H9 (cell line): ENCODE data around the gene ZNF618. TPM values are rescaled to one million over a fixed set of nuclear protein-coding genes. Genes with fewer than 3 reads are reported as not detected.
A peak's percentile ranks its signal among the peaks of the same experiment; 100 is the strongest.

Experiments
- DNase-seq: peaks from one replicate; pipeline ENCODE4 v3.0.0-alpha.2; 2017
- H2AFZ ChIP-seq: one replicate; pipeline ENCODE4 v1.6.1; 2013; ENCODE audit warnings: mild to moderate bottlenecking, low read length, control low read depth, moderate library complexity
- H2AK5ac ChIP-seq: 2 replicates; pipeline ENCODE4 v1.6.1; 2013; ENCODE audit warnings: low read length, control low read depth, mixed read lengths; ENCODE audit not compliant: insufficient read length
- H2BK120ac ChIP-seq: one replicate; pipeline ENCODE4 v1.6.1; 2013; ENCODE audit warnings: low read depth, mild to moderate bottlenecking, low read length, control low read depth, inconsistent platforms; ENCODE audit not compliant: poor library complexity, severe bottlenecking
- H2BK12ac ChIP-seq: 2 replicates; pipeline ENCODE4 v1.6.1; 2013; ENCODE audit warnings: low read length, control low read depth, mixed read lengths, low read depth; ENCODE audit not compliant: insufficient read length
- H2BK15ac ChIP-seq: 2 replicates; pipeline ENCODE4 v1.6.1; 2013; ENCODE audit warnings: low read depth, low read length, control low read depth
- H2BK20ac ChIP-seq: one replicate; pipeline ENCODE4 v1.6.1; 2013; ENCODE audit warnings: low read depth, mild to moderate bottlenecking, low read length, control low read depth, inconsistent platforms; ENCODE audit not compliant: poor library complexity, severe bottlenecking
- H2BK5ac ChIP-seq: 2 replicates; pipeline ENCODE4 v1.6.1; 2013; ENCODE audit warnings: low read length, control low read depth, mixed read lengths; ENCODE audit not compliant: insufficient read length
- H3K14ac ChIP-seq: 2 replicates; pipeline ENCODE4 v1.6.1; 2013; ENCODE audit warnings: low read length, control low read depth; ENCODE audit not compliant: insufficient read depth
- H3K18ac ChIP-seq: 2 replicates; pipeline ENCODE4 v1.6.1; 2013; ENCODE audit warnings: low read depth, mild to moderate bottlenecking, mixed read lengths, low read length, control low read depth; ENCODE audit not compliant: insufficient read length
- H3K23ac ChIP-seq: 2 replicates; pipeline ENCODE4 v1.6.1; 2013; ENCODE audit warnings: low read length, control low read depth, mixed read lengths, low read depth; ENCODE audit not compliant: insufficient read length
- H3K23me2 ChIP-seq: 2 replicates; pipeline ENCODE4 v1.6.1; 2013; ENCODE audit warnings: low read depth, mild to moderate bottlenecking, mixed read lengths, low read length, control low read depth; ENCODE audit not compliant: insufficient read length, poor library complexity, severe bottlenecking
- H3K27ac ChIP-seq: 2 replicates; pipeline ENCODE4 v1.5.1; 2013; ENCODE audit warnings: low read length, control low read depth, mixed read lengths, low read depth; ENCODE audit not compliant: insufficient read length
- H3K27me3 ChIP-seq: 2 replicates; pipeline ENCODE4 v1.6.1; 2013; ENCODE audit warnings: low read length, control low read depth, inconsistent platforms; ENCODE audit not compliant: insufficient read depth
- H3K4ac ChIP-seq: 2 replicates; pipeline ENCODE4 v1.6.1; 2013; ENCODE audit warnings: low read depth, mild to moderate bottlenecking, control low read depth, inconsistent platforms, low read length, moderate library complexity
- H3K4me1 ChIP-seq: 2 replicates; pipeline ENCODE4 v1.6.1; 2013; ENCODE audit warnings: low read length, control low read depth, inconsistent platforms; ENCODE audit not compliant: insufficient read depth
- H3K4me2 ChIP-seq: 2 replicates; pipeline ENCODE4 v1.6.1; 2013; ENCODE audit warnings: low read length, control low read depth, mixed read lengths; ENCODE audit not compliant: insufficient read length, insufficient read depth
- H3K56ac ChIP-seq: 2 replicates; pipeline ENCODE4 v1.6.1; 2013; ENCODE audit warnings: low read depth, mild to moderate bottlenecking, mixed read lengths, low read length, control low read depth; ENCODE audit not compliant: insufficient read length
- H3K79me1 ChIP-seq: 2 replicates; pipeline ENCODE4 v1.6.1; 2013; ENCODE audit warnings: low read depth, mild to moderate bottlenecking, moderate library complexity, low read length, control low read depth, inconsistent platforms; ENCODE audit not compliant: insufficient read depth, poor library complexity, severe bottlenecking
- H3K79me2 ChIP-seq: 2 replicates; pipeline ENCODE4 v1.6.1; 2013; ENCODE audit warnings: low read length, control low read depth, inconsistent platforms; ENCODE audit not compliant: insufficient read depth
- H3K9ac ChIP-seq: 2 replicates; pipeline ENCODE4 v1.6.1; 2013; ENCODE audit warnings: low read length, control low read depth, mixed read lengths; ENCODE audit not compliant: insufficient read length; ENCODE audit errors: extremely low read depth
- H3K9me3 ChIP-seq: one replicate; pipeline ENCODE4 v1.6.1; 2013; ENCODE audit warnings: low read depth, low read length, inconsistent platforms; ENCODE audit not compliant: control insufficient read depth
- H3T11ph ChIP-seq: one replicate; pipeline ENCODE4 v1.6.1; 2013; ENCODE audit warnings: mild to moderate bottlenecking, low read length, control low read depth, inconsistent platforms
- H4K20me1 ChIP-seq: one replicate; pipeline ENCODE4 v1.6.1; 2013; ENCODE audit not compliant: control insufficient read depth, insufficient read length, insufficient read depth
- H4K5ac ChIP-seq: 2 replicates; pipeline ENCODE4 v1.6.1; 2013; ENCODE audit warnings: low read depth, mild to moderate bottlenecking, mixed read lengths, low read length, control low read depth; ENCODE audit not compliant: insufficient read length
- H4K8ac ChIP-seq: replicated peaks from 2 replicates; pipeline ENCODE4 v1.6.1; 2013; ENCODE audit warnings: low read length, control low read depth, mixed read lengths, low read depth; ENCODE audit not compliant: insufficient read length
- H4K91ac ChIP-seq: 2 replicates; pipeline ENCODE4 v1.6.1; 2013; ENCODE audit warnings: low read depth, mild to moderate bottlenecking, moderate library complexity, mixed read lengths, low read length, control low read depth; ENCODE audit not compliant: insufficient read length
- H3K27ac Mint-ChIP-seq, 3 experiments: 2 replicates in 2 of 3; 3 replicates in 1 of 3; pipeline ENCODE4 v1.8.0; 2020 to 2021; ENCODE audit warnings: mixed read lengths in 3 of 3, mild to moderate bottlenecking in 1 of 3, moderate library complexity in 1 of 3
- H3K27me3 Mint-ChIP-seq: 2 replicates; pipeline ENCODE4 v1.8.0; 2021; ENCODE audit warnings: low read depth, mild to moderate bottlenecking, moderate library complexity, mixed read lengths
- H3K36me3 Mint-ChIP-seq, 3 experiments: 2 replicates in 2 of 3; 3 replicates in 1 of 3; pipeline ENCODE4 v1.8.0; 2020 to 2021; ENCODE audit warnings: low read depth in 3 of 3, mixed read lengths in 3 of 3; ENCODE audit not compliant: insufficient read depth in 1 of 3
- H3K4me1 Mint-ChIP-seq, 2 experiments: 2 replicates each; pipeline ENCODE4 v1.8.0; 2020; ENCODE audit warnings: mixed read lengths in 2 of 2
- H3K4me3 Mint-ChIP-seq, 2 experiments: 2 replicates in 1 of 2; 3 replicates in 1 of 2; pipeline ENCODE4 v1.8.0; 2020 to 2021; ENCODE audit warnings: mild to moderate bottlenecking in 2 of 2, mixed read lengths in 2 of 2, moderate library complexity in 1 of 2
- H3K9me3 Mint-ChIP-seq, 2 experiments: 2 replicates in 1 of 2; 3 replicates in 1 of 2; pipeline ENCODE4 v1.8.0; 2020; ENCODE audit warnings: mild to moderate bottlenecking in 2 of 2, mixed read lengths in 2 of 2, moderate library complexity in 1 of 2
- WGBS: extraction: QIAGEN DNeasy Blood & Tissue Kit; methylation state at CpG from one replicate; pipeline ENCODE4 v1.1.7; 2013; ENCODE audit warnings: missing lambda C conversion rate, low lambda C conversion rate, mixed read lengths; ENCODE audit not compliant: insufficient read length; ENCODE audit errors: extremely low coverage; 5-methylcytosine and 5-hydroxymethylcytosine counted together
- total RNA-seq: library from RNA; stranded (reverse); gene quantifications from 2 replicates; pipeline ENCODE4 v1.2.1, GENCODE V29; 2021
- TF ChIP-seq, protein P1 (sequence below): fragments of 200-600 bp; sonication (generic); conservative IDR thresholded peaks from 3 replicates; pipeline ENCODE4 v1.8.0; 2021; ENCODE audit warnings: antibody characterized with exemption, mild to moderate bottlenecking

Gene ZNF618
- total RNA-seq, 1 experiment from 2014 or later, result 13.6 TPM

DNA sequence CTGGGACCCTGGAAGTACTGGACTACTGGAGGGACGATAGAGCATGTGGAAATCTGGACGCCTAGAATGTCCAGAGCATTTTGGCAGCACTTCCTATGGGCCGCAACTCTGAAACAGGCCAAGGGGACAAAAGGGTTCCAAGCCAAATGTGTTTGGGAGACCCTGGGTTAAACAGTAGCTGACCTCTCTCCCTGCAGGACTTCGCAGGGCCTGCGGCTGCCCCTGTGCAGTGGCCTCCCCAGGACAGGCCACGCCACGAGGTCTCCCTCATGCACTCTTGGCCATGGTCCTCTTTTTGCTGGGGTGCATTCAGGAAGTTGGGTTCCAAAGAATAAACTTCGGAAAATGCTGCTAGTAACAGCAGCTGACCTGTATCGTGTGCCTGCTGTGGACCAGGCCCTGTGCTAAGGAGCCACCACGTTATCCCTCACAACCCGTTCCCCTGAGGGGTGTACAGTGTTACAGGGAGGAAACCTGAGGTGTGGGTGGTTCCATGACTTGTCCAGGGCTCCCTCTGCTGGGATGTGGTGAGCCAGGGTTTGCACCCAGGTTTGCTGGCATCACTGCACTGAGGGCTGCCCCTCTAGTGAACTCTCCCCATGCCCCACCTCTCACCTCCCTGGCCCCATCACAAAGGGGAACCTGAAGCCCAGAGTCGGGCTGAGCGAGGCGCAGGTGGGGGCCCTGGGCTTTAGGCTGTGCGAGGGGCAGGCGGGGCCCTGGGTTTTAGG, 122.6 kb downstream of the ZNF618 start:
- H2AFZ ChIP-seq, result no peak overlapping the region
- no CpG with 5 or more reads among the region's 16 CpGs for WGBS
- no peak overlapping the region for H3K4me2 ChIP-seq
- H3K18ac ChIP-seq, result no peak overlapping the region
- Mint-ChIP-seq H3K9me3 (no peaks in the 10 kb centered on the region), H3K27ac (peak overlapping the region in 2 of 3 experiments; percentile 31 to 35; a peak in 1 of 7 replicates), H3K36me3 (peaks cover 0 to 14% (median 6%) of the 10 kb centered on the region in 3 experiments; a peak in 5 of 7 replicates), H3K27me3 (no peaks in the 10 kb centered on the region), H3K4me3 (no peak overlapping the region), H3K4me1 (no peaks in the 10 kb centered on the region)
- H3K23ac ChIP-seq, result no peak overlapping the region
- no peaks in the 10 kb centered on the region for H3K9me3 ChIP-seq
- no peaks in the 10 kb centered on the region for H3K4me1 ChIP-seq
- no peak overlapping the region for H3K9ac ChIP-seq
- H3K56ac ChIP-seq, result no peak overlapping the region
- peaks cover 3% of the 10 kb centered on the region for H3K23me2 ChIP-seq
- H3T11ph ChIP-seq, result no peak overlapping the region
- H4K91ac ChIP-seq, result no peak overlapping the region
- H4K20me1 ChIP-seq, result no peaks in the 10 kb centered on the region
- H4K8ac ChIP-seq, result no peak overlapping the region
- TF ChIP-seq, protein P1, sequence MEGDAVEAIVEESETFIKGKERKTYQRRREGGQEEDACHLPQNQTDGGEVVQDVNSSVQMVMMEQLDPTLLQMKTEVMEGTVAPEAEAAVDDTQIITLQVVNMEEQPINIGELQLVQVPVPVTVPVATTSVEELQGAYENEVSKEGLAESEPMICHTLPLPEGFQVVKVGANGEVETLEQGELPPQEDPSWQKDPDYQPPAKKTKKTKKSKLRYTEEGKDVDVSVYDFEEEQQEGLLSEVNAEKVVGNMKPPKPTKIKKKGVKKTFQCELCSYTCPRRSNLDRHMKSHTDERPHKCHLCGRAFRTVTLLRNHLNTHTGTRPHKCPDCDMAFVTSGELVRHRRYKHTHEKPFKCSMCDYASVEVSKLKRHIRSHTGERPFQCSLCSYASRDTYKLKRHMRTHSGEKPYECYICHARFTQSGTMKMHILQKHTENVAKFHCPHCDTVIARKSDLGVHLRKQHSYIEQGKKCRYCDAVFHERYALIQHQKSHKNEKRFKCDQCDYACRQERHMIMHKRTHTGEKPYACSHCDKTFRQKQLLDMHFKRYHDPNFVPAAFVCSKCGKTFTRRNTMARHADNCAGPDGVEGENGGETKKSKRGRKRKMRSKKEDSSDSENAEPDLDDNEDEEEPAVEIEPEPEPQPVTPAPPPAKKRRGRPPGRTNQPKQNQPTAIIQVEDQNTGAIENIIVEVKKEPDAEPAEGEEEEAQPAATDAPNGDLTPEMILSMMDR, result peak; percentile 39; the same call in 2 of the 3 replicates
- no peak overlapping the region for H2BK120ac ChIP-seq
- no peak overlapping the region for H2BK20ac ChIP-seq
- H3K27ac ChIP-seq, result no peak overlapping the region
- H3K14ac ChIP-seq, result no peak overlapping the region
- no peaks in the 10 kb centered on the region for H3K27me3 ChIP-seq
- H3K79me2 ChIP-seq, result no peaks in the 10 kb centered on the region
- no peak overlapping the region for H2BK15ac ChIP-seq
- H3K4ac ChIP-seq, result no peak overlapping the region
- H3K79me1 ChIP-seq, result no peaks in the 10 kb centered on the region
- no peak overlapping the region for H4K5ac ChIP-seq
- no peak overlapping the region for H2BK12ac ChIP-seq
- H2BK5ac ChIP-seq, result no peak overlapping the region
- H2AK5ac ChIP-seq, result no peak overlapping the region
- peak; percentile 33 for DNase-seq
